Left renal cortex interstitium (tissue), 4 donors: ENCODE results near the gene BOLL. TPM values are rescaled to one million over a fixed set of nuclear protein-coding genes. Genes with fewer than 3 reads are reported as not detected.
"Not testable (repeated sequence)": the region's sequence is repeated elsewhere in the genome, so short reads cannot be mapped to it uniquely, and the experiment has no call there.

Experiments
- DNase-seq, 4 donors: peaks; one replicate each; pipeline ENCODE4 v3.0.0-alpha.2; 2013; ENCODE audit warnings: low read depth in 4 of 4, low spot score in 2 of 4, missing footprints in 1 of 4
- polyA plus RNA-seq, 4 donors: library from polyadenylated mRNA; unstranded; fragments of 120-200 nt; gene quantifications; one replicate each; pipeline ENCODE4 v1.2.1, GENCODE V29; 2013; ENCODE audit not compliant: insufficient read length in 4 of 4

Gene BOLL
- polyA plus RNA-seq, 4 donors, result 0.05 to 0.18 TPM; not detected in 2

GRCh38 chr2:197707316-197708213 is 77.6 kb downstream of the BOLL start:
- DNase-seq, result no peak

- no peak for DNase-seq
These were observed 78.3 kb downstream of the BOLL start for GRCh38 chr2:197706839-197707207.

- no peak for DNase-seq
These were observed 78.9 kb downstream of the BOLL start for GRCh38 chr2:197705912-197706838.

- DNase-seq, result peak in 3 of 4 donors; percentile 78 to 84 (median 81)
These were observed 79.8 kb downstream of the BOLL start, which contains the start of gene MARS2 for GRCh38 chr2:197705121-197705911. Gene MARS2, plus strand, starts transcription at chr2:197705369. Its CDS starts 37 bp downstream, at chr2:197705406.

GRCh38 chr2:197704434-197705120 is 80.5 kb downstream of the BOLL start:
- DNase-seq, result peak in 1 of 4 donors; percentile 83

- DNase-seq, result no peak
These were observed 84.2 kb downstream of the BOLL start for GRCh38 chr2:197700960-197701359.

GRCh38 chr2:197699724-197700123 is 85.4 kb downstream of the BOLL start:
- not testable (repeated sequence) for DNase-seq

GRCh38 chr2:197696571-197696970 is 88.5 kb downstream of the BOLL start:
- not testable (repeated sequence) for DNase-seq

GRCh38 chr2:197695971-197696370 is 89.1 kb downstream of the BOLL start:
- not testable (repeated sequence) for DNase-seq

- DNase-seq, result not testable (repeated sequence)
These were observed 89.9 kb downstream of the BOLL start for GRCh38 chr2:197695206-197695605.

GRCh38 chr2:197677483-197677882 is 107.6 kb downstream of the BOLL start:
- no peak for DNase-seq

GRCh38 chr2:197677056-197677455 is 108.1 kb downstream of the BOLL start:
- DNase-seq, result no peak

Other genes starting within 250 kb of the BOLL start
- 10 to 100 TPM; 17.0 to 23.3 (median 21.2) TPM for gene RFTN2, start 109.7 kb downstream of the BOLL start, polyA plus RNA-seq
- 1 to 10 TPM; 7.1 to 8.7 (median 8.0) TPM for gene MARS2, start 80.0 kb downstream of the BOLL start, polyA plus RNA-seq
- 10 to 100 TPM; 14.2 to 23.3 (median 15.3) TPM for gene PLCL1, start 19.3 kb upstream of the BOLL start, polyA plus RNA-seq